ENCODE results near the gene SNTA1. TPM values are rescaled to one million over a fixed set of nuclear protein-coding genes. Genes with fewer than 3 reads are reported as not detected.

The SNTA1 gene
- total and polyA plus RNA-seq, 2 of the 8 experiments (the other 6 are each of a cell fraction or from before 2014, with no cell fraction given) = 4.5 to 8.0 TPM

GRCh38 chr20:33388268-33388667 is 55.3 kb downstream of the SNTA1 start (continued):
- no peak for TF ChIP-seq EZH2 (IDR thresholded peaks at IDR 0.05; ENCODE audit: low read depth, low read length, severe bottlenecking)
- no peak for TF ChIP-seq CEBPB (IDR thresholded peaks at IDR 0.05; ENCODE audit: low read depth, low read length)
- TF ChIP-seq SIX5 (IDR thresholded peaks at IDR 0.05; ENCODE audit: low read depth, low read length) = no peak
- TF ChIP-seq POLR2AphosphoS5 (IDR thresholded peaks at IDR 0.05; ENCODE audit: low read depth, low read length) = no peak
- TF ChIP-seq PHF8 (conservative IDR thresholded peaks at IDR 0.05; ENCODE audit: low read depth, low read length) = no peak
- no peak for TF ChIP-seq KDM1A (IDR thresholded peaks at IDR 0.05; ENCODE audit: borderline replicate concordance, low read length)
- no peak for TF ChIP-seq CTCF (IDR thresholded peaks at IDR 0.05; ENCODE audit: control extremely low read depth in 1 of 3, insufficient read depth in 1 of 3, low read depth in 1 of 3, low read length in 3 of 3)
- TF ChIP-seq SAP30 (IDR thresholded peaks at IDR 0.05; ENCODE audit: insufficient read depth, insufficient replicate concordance, low read length) = no peak
- TF ChIP-seq TCF12 (IDR thresholded peaks at IDR 0.05; ENCODE audit: low read depth, low read length) = no peak
- TF ChIP-seq CREB1 (IDR thresholded peaks at IDR 0.05) = no peak
- no peak for TF ChIP-seq MAFK (IDR thresholded peaks at IDR 0.05; ENCODE audit: low read depth, low read length)
- no peak for TF ChIP-seq ATF3 (IDR thresholded peaks at IDR 0.05; ENCODE audit: insufficient read depth, low read depth, low read length)
- TF ChIP-seq SIRT6 (IDR thresholded peaks at IDR 0.05; ENCODE audit: low read length) = no peak
- no peak for TF ChIP-seq CHD1 (IDR thresholded peaks at IDR 0.05; ENCODE audit: low read depth, low read length)
- TF ChIP-seq ATF2 (IDR thresholded peaks at IDR 0.05; ENCODE audit: low read length) = no peak
- TF ChIP-seq E2F6 (IDR thresholded peaks at IDR 0.05) = no peak
- TF ChIP-seq GTF2F1 (IDR thresholded peaks at IDR 0.05; ENCODE audit: borderline replicate concordance, low read depth, low read length) = no peak
- no peak for TF ChIP-seq MAX (IDR thresholded peaks at IDR 0.05)
- no peak for TF ChIP-seq NANOG (IDR thresholded peaks at IDR 0.05; ENCODE audit: insufficient read depth, low read depth, low read length, poor library complexity, severe bottlenecking)

Data from H1 (cell line).